C4-2B (cell line): ENCODE data around the gene NDUFB7.

Source experiments
- ZFX ChIP-seq: fragments of 450-650 bp; IDR thresholded peaks from 2 replicates; pipeline ENCODE4 v1.6.1; 2017
- TF ChIP-seq, protein P1 (sequence below): fragments of 450-650 bp; conservative IDR thresholded peaks from 2 replicates; pipeline ENCODE4 v1.5.1; 2017; ENCODE audit warnings: mild to moderate bottlenecking

DNA sequence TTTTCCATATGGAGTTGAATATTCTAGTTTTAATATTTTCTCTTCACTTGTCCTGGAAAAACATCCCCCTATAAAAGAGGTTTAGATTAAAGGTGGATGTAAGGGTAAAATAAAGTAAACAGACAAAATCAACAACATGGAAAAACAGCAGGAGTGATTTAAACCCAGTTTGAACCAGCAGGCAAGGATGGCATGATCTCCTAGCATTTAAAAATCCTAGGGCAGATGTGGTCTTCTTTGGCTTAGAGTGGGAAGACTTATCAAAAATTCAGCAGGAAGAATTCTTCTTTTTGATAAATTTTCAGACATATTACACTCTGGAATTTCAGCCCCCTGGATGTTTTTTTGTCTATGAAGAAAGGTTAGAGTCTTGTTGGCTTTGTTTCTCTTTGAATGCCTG, 47.5 kb upstream of the NDUFB7 start:
- TF ChIP-seq, protein P1, sequence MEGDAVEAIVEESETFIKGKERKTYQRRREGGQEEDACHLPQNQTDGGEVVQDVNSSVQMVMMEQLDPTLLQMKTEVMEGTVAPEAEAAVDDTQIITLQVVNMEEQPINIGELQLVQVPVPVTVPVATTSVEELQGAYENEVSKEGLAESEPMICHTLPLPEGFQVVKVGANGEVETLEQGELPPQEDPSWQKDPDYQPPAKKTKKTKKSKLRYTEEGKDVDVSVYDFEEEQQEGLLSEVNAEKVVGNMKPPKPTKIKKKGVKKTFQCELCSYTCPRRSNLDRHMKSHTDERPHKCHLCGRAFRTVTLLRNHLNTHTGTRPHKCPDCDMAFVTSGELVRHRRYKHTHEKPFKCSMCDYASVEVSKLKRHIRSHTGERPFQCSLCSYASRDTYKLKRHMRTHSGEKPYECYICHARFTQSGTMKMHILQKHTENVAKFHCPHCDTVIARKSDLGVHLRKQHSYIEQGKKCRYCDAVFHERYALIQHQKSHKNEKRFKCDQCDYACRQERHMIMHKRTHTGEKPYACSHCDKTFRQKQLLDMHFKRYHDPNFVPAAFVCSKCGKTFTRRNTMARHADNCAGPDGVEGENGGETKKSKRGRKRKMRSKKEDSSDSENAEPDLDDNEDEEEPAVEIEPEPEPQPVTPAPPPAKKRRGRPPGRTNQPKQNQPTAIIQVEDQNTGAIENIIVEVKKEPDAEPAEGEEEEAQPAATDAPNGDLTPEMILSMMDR, result no peak
- TF ChIP-seq ZFX, result no peak
